GM23338 (cell line): Measurements from ENCODE around the gene KLF11.

Source experiments
- CTCF ChIP-seq, 2 experiments: fragments of 200-600 bp in 1 of 2; sonication (generic) in 1 of 2; conservative IDR thresholded peaks; 2 replicates each; pipeline versions ENCODE4 v1.5.1 to v1.6.1; 2016 to 2017; ENCODE audit warnings: antibody characterized with exemption in 2 of 2, low read depth in 2 of 2, mild to moderate bottlenecking in 2 of 2, moderate library complexity in 1 of 2
- ETS1 ChIP-seq: IDR thresholded peaks from 2 replicates; pipeline ENCODE4 v1.6.1; 2016; ENCODE audit warnings: antibody characterized with exemption
- EZH2 ChIP-seq: fragments of 200-600 bp; sonication (generic); IDR thresholded peaks from one replicate; pipeline ENCODE4 v1.8.0; 2017; ENCODE audit warnings: antibody characterized with exemption, mild to moderate bottlenecking, low read depth; ENCODE audit not compliant: unreplicated experiment
- EZH2phosphoT487 ChIP-seq: fragments of 200-600 bp; sonication (generic); IDR thresholded peaks from one replicate; pipeline ENCODE4 v1.8.1; 2018; ENCODE audit warnings: antibody characterized with exemption; ENCODE audit not compliant: unreplicated experiment
- JUNB ChIP-seq: IDR thresholded peaks from one replicate; pipeline ENCODE4 v1.6.1; 2016; ENCODE audit warnings: antibody characterized with exemption; ENCODE audit not compliant: unreplicated experiment
- POLR2AphosphoS5 ChIP-seq: IDR thresholded peaks from 2 replicates; pipeline ENCODE4 v1.6.1; 2016; ENCODE audit warnings: antibody characterized with exemption, low read depth
- REST ChIP-seq: IDR thresholded peaks from one replicate; pipeline ENCODE4 v1.6.1; 2018; ENCODE audit warnings: antibody characterized with exemption; ENCODE audit not compliant: unreplicated experiment

GRCh38 chr2:10019602-10020400, 23.5 kb upstream of the KLF11 start:
- TF ChIP-seq CTCF (conservative IDR thresholded peaks at IDR 0.05; ENCODE audit: low read depth in 2 of 2) = peak in 1 of 2 experiments; percentile 25; a peak in 2 of 4 replicates
- no peak for TF ChIP-seq EZH2phosphoT487
- TF ChIP-seq POLR2AphosphoS5 = no peak
- no peak for TF ChIP-seq EZH2
- TF ChIP-seq JUNB = no peak
- no peak for TF ChIP-seq ETS1
- no peak for TF ChIP-seq REST
